ENCODE results near the gene RCAN2.
"Not testable (repeated sequence)": the region's sequence is repeated elsewhere in the genome, so short reads cannot be mapped to it uniquely, and the experiment has no call there.

The RCAN2 gene

DNA sequence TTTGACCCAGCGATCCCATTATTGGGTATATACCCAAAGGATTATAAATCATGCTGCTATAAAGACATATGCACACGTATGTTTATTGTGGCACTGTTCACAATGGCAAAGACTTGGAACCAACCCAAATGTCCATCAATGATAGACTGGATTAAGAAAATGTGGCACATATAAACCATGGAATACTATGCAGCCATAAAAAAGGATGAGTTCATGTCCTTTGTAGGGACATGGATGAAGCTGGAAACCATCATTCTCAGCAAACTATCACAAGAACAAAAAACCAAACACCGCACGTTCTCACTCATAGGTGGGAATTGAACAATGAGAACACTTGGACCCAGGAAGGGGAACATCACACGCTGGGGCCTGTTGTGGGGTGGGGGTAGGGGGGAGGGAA lies 103.5 kb downstream of the RCAN2 start:
- DNase-seq (ENCODE audit: low read depth in 3 of 3): not testable (repeated sequence)

DNA sequence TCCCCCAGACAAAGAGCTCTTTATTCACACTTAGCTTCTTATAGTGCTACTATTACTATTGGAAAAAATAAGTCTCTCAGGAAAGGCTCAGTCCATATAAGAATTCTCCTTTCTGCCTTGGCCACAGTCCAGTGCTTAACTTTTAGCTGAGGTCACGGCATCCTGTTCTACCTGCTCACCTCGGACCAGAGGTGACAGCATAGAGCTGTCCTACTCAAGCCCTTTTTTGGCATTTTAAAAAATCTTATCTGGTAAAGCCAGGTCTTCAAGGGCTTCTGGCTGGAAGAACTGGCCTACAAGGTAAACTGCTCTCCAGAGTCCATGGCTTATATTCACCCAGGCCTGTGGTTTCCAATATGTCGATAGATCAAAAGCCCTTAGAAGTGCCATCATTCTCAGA lies 109.7 kb downstream of the RCAN2 start:
- no peak for DNase-seq (ENCODE audit: low read depth in 3 of 3)

GRCh38 chr6:46381057-46381456 lies 110.2 kb downstream of the RCAN2 start:
- DNase-seq (ENCODE audit: low read depth in 3 of 3): no peak

GRCh38 chr6:46380152-46380807 lies 111.0 kb downstream of the RCAN2 start:
- no peak for DNase-seq (ENCODE audit: low read depth in 3 of 3)

DNA sequence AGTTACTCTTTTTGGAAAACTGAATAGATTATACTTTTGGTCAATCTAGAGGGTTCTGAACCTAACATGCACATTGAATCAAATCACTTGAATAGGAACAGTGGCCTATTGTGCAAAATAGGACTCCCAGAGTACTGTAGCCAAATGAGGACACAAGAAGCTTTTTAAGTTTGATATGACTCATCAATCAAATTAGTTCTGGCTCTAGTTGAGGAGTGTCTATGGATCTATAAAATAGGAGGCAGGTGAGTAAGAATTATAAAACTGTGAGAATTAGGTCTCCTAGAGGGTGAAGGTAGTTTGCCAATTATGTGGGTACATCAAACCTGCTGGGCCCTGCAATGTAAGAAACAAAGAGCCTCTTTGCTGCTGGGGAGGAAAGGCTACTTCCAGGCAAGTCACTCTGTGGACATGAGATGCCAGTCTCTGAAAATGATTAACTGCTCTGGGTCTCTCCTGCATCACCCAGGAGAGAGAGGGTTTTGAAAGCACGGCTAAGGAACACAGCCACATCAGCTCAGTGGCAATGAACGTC lies 112.3 kb downstream of the RCAN2 start:
- no peak for DNase-seq (ENCODE audit: low read depth in 3 of 3)

GRCh38 chr6:46378161-46378881 lies 112.9 kb downstream of the RCAN2 start:
- no peak for DNase-seq (ENCODE audit: low read depth in 3 of 3)

- no peak for DNase-seq (ENCODE audit: low read depth in 3 of 3)
Measured at GRCh38 chr6:46377209-46377608, 114.0 kb downstream of the RCAN2 start.

DNA sequence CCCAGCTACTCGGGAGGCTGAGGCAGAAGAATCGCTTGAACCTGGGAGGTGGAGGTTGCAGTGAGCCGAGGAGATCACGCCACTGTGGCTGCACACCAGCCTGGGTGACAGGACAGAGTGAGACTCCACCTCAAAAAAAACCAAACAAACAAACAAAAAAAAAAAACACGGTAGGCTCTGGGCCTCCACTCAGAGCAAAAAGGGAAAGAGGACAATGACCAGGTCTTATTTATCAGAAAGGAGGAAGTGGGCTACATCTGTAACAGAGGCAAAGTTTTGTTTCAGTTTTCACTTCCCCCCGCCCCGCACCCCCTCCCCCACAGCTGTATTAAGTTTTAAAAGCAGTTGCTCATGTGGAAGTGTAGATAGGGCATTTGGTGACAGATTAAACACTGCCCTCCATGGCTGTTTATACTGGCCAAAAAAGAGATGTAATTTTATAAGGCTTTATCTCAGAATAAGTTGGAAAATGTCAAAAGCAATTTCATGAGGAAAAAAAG lies 114.6 kb downstream of the RCAN2 start:
- no peak for DNase-seq (ENCODE audit: low read depth in 3 of 3)

DNA sequence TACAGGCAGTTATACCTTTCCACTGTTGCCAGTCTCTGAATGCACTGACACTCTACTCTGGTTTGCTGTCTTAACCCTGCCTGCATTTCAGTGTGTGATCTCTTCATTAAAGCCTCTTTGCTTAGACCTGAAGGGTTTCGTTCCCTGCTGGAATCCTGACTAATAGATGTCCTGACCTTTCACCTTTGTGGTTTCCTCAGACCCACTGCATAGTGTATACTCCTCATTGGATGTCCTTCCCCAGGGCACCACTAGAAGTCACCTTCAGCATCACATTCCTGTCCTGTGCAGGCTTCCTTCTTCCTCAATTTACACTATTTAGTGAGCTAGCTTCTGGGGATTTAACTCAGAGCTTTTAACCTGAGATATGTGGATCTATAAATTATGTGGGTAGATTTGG lies 120.6 kb downstream of the RCAN2 start:
- DNase-seq (ENCODE audit: low read depth in 3 of 3): no peak

- no peak for DNase-seq (ENCODE audit: low read depth in 3 of 3)
Measured at GRCh38 chr6:46368169-46368536, 123.1 kb downstream of the RCAN2 start.

DNA sequence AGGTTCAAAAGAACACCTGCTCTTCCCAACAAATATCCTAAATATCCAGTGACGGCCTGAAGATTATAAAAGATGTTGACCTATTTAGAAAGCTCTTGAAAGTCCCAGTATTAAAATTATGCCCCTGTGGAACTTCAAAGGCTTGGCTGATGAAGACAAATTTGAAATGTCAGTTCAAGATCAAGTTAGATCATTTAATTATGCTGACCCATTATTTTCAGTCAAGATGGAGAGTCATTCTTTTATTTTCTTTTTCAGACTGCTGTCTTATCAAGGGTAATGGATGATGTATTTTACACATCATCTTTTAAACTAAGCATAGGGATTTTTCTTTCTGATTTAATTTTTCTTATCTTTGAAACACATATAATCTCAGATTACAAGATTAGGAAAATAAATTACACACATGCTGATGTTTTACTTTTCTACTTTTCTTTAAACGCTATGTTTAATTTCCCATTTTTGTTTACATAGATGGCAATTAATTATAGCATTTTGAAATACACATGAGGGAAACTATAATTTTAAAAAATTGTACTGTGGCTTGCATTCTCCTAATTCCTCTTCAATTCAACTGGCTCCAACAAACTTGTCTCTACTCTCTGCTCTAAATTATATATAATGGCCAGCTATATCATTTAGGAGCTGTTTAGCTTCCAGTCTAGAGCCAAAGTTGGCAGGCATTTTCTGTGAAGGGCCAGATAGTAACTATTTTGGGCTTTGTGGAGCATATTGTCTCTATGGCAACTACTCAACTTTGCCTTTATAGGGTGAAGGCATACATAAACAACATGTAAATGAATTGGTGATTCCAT lies 123.7 kb downstream of the RCAN2 start:
- DNase-seq (ENCODE audit: low read depth in 3 of 3): no peak

DNA sequence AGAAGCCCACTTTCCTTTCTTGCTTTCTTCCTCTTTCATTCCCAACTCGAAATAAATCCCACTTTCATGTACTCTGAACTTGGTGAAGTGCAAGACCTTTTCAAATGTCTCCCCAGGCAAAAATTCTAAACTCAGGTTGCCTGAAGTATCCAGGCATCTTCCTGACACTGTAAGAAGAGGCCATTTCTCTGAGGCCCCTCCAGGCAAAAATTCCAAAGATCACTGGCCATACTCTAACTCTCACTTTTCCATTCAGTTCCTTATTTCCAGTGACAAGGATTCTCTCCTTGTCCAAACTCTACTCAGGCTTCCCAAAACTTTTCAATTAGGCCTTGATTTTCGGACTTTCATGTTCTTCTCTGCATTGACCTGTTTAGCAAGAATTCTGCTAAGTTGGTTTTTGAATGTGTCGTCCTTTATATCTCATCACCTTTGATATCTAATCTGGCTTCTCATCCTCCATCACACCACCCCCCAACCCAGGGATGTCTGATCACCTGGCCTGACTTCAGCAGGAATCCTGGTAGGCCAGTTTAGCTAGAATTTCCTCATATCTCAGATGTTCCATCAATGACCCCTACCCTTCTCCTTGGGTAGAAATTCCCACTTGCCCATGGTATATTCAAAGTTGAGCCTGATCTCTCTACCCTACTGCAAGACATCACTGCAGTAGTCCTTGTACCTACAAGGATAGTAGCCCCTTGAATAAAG lies 124.9 kb downstream of the RCAN2 start:
- DNase-seq (ENCODE audit: low read depth in 3 of 3): no peak

- no peak for DNase-seq (ENCODE audit: low read depth in 3 of 3)
Measured at GRCh38 chr6:46357591-46357990, 133.7 kb downstream of the RCAN2 start.

DNA sequence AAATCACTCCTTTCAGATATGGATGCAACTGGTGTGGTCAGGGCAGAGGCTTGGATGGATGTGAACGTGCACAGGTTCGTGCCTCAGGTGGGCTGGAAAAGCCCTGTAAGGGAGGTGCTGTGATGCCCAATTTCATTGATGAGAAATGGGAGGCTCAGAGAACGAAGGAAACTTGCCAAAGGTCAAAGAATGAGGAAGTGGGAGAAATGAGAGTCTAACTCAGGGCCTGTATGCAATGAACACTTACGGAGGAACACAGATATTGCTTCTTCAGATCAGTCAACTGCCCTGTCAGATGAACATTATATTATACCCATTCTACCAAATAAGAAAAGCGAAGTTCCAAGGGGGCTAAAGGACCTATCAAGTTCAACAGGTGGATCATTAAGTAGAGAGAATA lies 134.7 kb downstream of the RCAN2 start:
- no peak for DNase-seq (ENCODE audit: low read depth in 3 of 3)

DNA sequence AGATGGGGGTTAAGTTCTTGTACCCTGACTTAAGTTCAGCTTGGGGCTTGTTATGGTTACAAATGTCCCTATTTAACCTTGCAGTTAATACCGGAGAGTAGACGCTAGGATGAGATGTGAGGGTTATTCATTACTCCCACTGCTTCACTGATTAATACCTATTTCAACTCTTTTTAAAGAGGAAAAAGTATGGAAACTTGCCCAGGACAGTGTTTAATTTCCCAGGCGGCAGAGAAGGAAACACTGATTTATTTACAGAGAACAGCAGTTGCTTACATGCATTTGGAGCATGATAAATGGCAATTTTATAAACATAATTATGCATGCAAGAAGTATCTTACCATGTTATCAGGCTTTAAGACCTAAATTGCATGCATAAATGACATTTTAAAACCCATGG lies 137.7 kb downstream of the RCAN2 start:
- DNase-seq (ENCODE audit: low read depth in 3 of 3): no peak

DNA sequence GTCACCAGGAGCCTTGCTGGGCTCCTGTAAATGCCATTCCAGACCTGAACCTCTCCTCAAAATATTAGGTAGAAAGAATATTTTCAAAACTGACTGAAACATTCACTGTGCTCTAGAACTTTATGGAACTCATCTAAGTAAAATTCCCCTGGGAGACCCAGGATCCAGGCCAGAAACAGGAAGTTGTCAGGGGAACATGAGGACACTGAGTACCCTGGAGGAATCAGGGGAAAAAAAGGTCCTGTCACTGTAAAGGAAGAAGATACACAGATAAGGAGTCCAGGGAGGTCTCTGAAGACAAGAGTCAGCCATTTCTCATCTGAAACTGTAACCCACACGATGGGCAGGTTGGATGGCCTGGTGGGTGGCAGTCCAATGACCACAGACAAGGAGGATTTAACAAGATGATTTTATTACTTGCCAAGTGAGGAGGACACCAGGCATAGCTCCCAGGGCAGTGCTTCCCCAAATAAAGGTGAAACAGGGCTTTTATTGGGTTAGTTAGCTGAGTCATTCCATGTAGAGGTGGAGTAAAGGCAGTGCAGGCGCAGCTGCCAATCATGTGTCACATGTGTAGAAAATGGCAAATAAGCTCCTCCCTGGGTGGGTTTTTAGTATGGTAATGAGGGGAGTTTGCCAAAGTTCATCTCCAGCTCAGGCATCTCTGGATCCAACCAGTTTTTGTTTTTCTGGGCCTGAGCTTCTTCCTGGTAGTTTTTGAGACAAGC lies 138.5 kb downstream of the RCAN2 start:
- no peak for DNase-seq (ENCODE audit: low read depth in 3 of 3)

DNA sequence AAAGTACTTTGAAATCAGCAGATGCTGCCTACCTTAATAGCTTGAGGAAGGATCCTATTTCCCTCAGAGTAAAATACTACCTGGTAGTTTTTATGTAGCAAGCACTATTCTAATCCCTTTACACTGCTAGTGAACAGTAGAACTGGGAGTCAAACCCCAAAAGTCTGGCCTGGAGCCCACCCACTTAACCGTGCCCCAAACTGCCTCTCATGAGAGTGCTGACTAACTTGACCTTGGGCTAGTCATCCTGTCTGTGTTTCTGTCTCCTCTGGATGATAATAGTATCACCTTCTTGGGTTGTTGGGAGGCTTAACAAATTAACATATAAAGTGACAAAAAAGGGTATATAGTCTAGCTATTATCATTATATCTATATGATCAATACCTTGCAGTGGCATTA lies 140.5 kb downstream of the RCAN2 start:
- DNase-seq (ENCODE audit: low read depth in 3 of 3): no peak

DNA sequence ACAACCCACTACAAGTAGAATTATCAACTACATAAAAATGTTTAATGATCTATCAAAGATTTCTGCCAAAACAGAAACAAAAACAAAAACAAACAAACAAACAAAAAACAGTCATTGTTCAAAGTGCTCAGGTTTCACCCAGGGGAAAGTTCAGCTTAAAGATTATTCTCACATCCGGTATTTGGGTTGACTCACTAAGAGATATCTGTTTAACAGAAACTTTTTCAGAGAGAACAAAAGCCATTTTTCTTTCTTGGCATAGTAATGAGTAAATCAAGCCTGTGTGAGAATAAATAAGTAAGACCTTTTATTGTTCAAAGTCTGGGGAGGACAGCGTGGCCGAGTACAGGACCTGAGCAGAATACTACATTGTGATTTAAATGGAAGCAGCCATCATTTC lies 143.6 kb downstream of the RCAN2 start:
- no peak for DNase-seq (ENCODE audit: low read depth in 3 of 3)

GRCh38 chr6:46340246-46340645 lies 151.0 kb downstream of the RCAN2 start:
- no peak for DNase-seq (ENCODE audit: low read depth in 3 of 3)

- DNase-seq (ENCODE audit: low read depth in 3 of 3): no peak
Measured at GRCh38 chr6:46338131-46338530, 153.1 kb downstream of the RCAN2 start.

DNA sequence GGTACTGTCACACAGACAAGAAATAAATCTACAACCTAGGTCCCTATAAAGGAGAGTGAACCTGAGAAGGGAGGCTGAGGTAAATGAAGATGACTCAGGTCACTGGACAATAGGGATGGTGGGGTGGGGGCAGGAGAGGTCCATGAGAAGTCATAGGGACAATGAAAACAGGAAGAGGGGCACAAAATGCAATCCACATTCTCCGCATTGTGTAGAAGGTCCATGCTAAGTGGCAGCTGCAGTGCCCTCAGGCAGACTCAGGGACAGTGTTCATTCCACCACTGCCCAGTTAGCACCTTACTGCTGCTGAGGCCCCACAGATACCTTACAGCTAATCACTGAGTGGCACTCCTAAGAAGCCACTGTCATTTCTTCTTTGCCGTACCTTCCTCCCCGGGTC lies 156.8 kb downstream of the RCAN2 start:
- no peak for DNase-seq (ENCODE audit: low read depth in 3 of 3)
